ENCODE data around the gene GRIK5. TPM values are rescaled to one million over a fixed set of nuclear protein-coding genes. Genes with fewer than 3 reads are reported as not detected.

The GRIK5 gene
- total RNA-seq, 1 experiment from 2014 or later = 0.48 TPM

GRCh38 chr19:42096255-42096837 is 26.3 kb upstream of the GRIK5 start:
- intact Hi-C loops (cut with micrococcal nuclease; ENCODE audit: unreplicated experiment) = no loop called here
- Mint-ChIP-seq H3K27me3 (ENCODE audit: insufficient read depth, unreplicated experiment) (peaks cover 4% of the 10 kb centered on the region), H3K4me3 (ENCODE audit: unreplicated experiment) (no peak overlapping the region), H3K27ac (ENCODE audit: unreplicated experiment) (no peak overlapping the region), H3K36me3 (ENCODE audit: insufficient read depth, unreplicated experiment) (no peaks in the 10 kb centered on the region), H3K9me3 (ENCODE audit: unreplicated experiment) (no peaks in the 10 kb centered on the region), H3K4me1 (ENCODE audit: low read depth, unreplicated experiment) (no peaks in the 10 kb centered on the region)
- TF ChIP-seq CTCF (IDR thresholded peaks at IDR 0.05; ENCODE audit: insufficient read depth in 1 of 2, low read depth in 1 of 2, low read length in 1 of 2, severe bottlenecking in 1 of 2, unreplicated experiment in 1 of 2) = no peak
- Histone ChIP-seq H3K4me1 (peaks cover 4% of the 10 kb centered on the region; the same call in 1 of the 2 replicates), H3K36me3 (ENCODE audit: control insufficient read depth, insufficient read depth, low read length) (no peaks in the 10 kb centered on the region), H3K27me3 (replicated peaks; ENCODE audit: control insufficient read depth, insufficient read depth, low read length) (no peaks in the 10 kb centered on the region), H3K4me3 (ENCODE audit: low read depth, low read length) (no peak overlapping the region), H3K9me3 (no peaks in the 10 kb centered on the region)
- BruUV-seq (replicated peaks) = no TSS peak
- POLR2A ChIA-PET = interaction anchor here (0.5 kb wide), 1 partner anchor 15 kb away, joined by 3 read pairs; no protein-coding TSS in a partner anchor
- CTCF ChIA-PET = interaction anchor here (0.6 to 0.7 kb wide), 3 partner anchors 12 to 213 kb away, joined by 4 to 8 read pairs (median 4); no protein-coding TSS in a partner anchor
- no peak for DNase-seq

- Histone ChIP-seq H3K4me3 (ENCODE audit: low read depth, low read length) (no peak overlapping the region), H3K27me3 (replicated peaks; ENCODE audit: control insufficient read depth, insufficient read depth, low read length) (no peaks in the 10 kb centered on the region), H3K4me1 (peaks cover 4% of the 10 kb centered on the region; the same call in 1 of the 2 replicates), H3K9me3 (no peaks in the 10 kb centered on the region), H3K36me3 (ENCODE audit: control insufficient read depth, insufficient read depth, low read length) (no peaks in the 10 kb centered on the region)
- DNase-seq = no peak
- Mint-ChIP-seq H3K36me3 (ENCODE audit: insufficient read depth, unreplicated experiment) (no peaks in the 10 kb centered on the region), H3K27ac (ENCODE audit: unreplicated experiment) (no peak overlapping the region), H3K4me3 (ENCODE audit: unreplicated experiment) (no peak overlapping the region), H3K4me1 (ENCODE audit: low read depth, unreplicated experiment) (no peaks in the 10 kb centered on the region), H3K27me3 (ENCODE audit: insufficient read depth, unreplicated experiment) (peaks cover 4% of the 10 kb centered on the region), H3K9me3 (ENCODE audit: unreplicated experiment) (no peaks in the 10 kb centered on the region)
- ChIA-PET POLR2A (no interaction called here), CTCF (interaction anchor here (0.6 to 0.7 kb wide), 2 partner anchors 25 to 104 kb away, joined by 4 to 11 read pairs; no protein-coding TSS in a partner anchor)
- intact Hi-C loops (cut with micrococcal nuclease; ENCODE audit: unreplicated experiment) = no loop called here
- TF ChIP-seq CTCF (IDR thresholded peaks at IDR 0.05; ENCODE audit: insufficient read depth in 1 of 2, low read depth in 1 of 2, low read length in 1 of 2, severe bottlenecking in 1 of 2, unreplicated experiment in 1 of 2) = no peak
- no TSS peak for BruUV-seq (replicated peaks)
Observed at GRCh38 chr19:42095814-42096230, 25.8 kb upstream of the GRIK5 start.

- BruUV-seq (replicated peaks) = no TSS peak
- no peak for TF ChIP-seq CTCF (IDR thresholded peaks at IDR 0.05; ENCODE audit: insufficient read depth in 1 of 2, low read depth in 1 of 2, low read length in 1 of 2, severe bottlenecking in 1 of 2, unreplicated experiment in 1 of 2)
- H3K36me3 Mint-ChIP-seq (ENCODE audit: insufficient read depth, unreplicated experiment) = no peaks in the 10 kb centered on the region
- no peak for DNase-seq
- H3K4me1 Mint-ChIP-seq (ENCODE audit: low read depth, unreplicated experiment) = no peaks in the 10 kb centered on the region
- H3K4me1 ChIP-seq = peaks cover 4% of the 10 kb centered on the region; the same call in 1 of the 2 replicates
- ChIA-PET CTCF (interaction anchor here (0.6 to 0.7 kb wide), 2 partner anchors 25 to 104 kb away, joined by 4 to 11 read pairs; no protein-coding TSS in a partner anchor), POLR2A (no interaction called here)
- no peak overlapping the region for H3K4me3 Mint-ChIP-seq (ENCODE audit: unreplicated experiment)
- H3K27ac Mint-ChIP-seq (ENCODE audit: unreplicated experiment) = no peak overlapping the region
- no peaks in the 10 kb centered on the region for H3K27me3 ChIP-seq (replicated peaks; ENCODE audit: control insufficient read depth, insufficient read depth, low read length)
- H3K4me3 ChIP-seq (ENCODE audit: low read depth, low read length) = no peak overlapping the region
- intact Hi-C loops (cut with micrococcal nuclease; ENCODE audit: unreplicated experiment) = no loop called here
- peaks cover 4% of the 10 kb centered on the region for H3K27me3 Mint-ChIP-seq (ENCODE audit: insufficient read depth, unreplicated experiment)
- no peaks in the 10 kb centered on the region for H3K36me3 ChIP-seq (ENCODE audit: control insufficient read depth, insufficient read depth, low read length)
- no peaks in the 10 kb centered on the region for H3K9me3 ChIP-seq
- no peaks in the 10 kb centered on the region for H3K9me3 Mint-ChIP-seq (ENCODE audit: unreplicated experiment)
Observed at GRCh38 chr19:42095142-42095813, 25.3 kb upstream of the GRIK5 start.
